AG09309 (cell line): Measurements from ENCODE around the gene CLDN5.

ENCODE experiments used
- DNase-seq: peaks from one replicate; pipeline ENCODE4 v3.0.0-alpha.2; 2010; ENCODE audit warnings: low read depth
- H3K4me3 ChIP-seq: 2 replicates; pipeline ENCODE4 v1.5.1; 2011; ENCODE audit warnings: mild to moderate bottlenecking, low read depth, low read length, moderate library complexity; ENCODE audit not compliant: control insufficient read depth
- CTCF ChIP-seq: IDR thresholded peaks from 2 replicates; pipeline ENCODE4 v1.5.1; 2011; ENCODE audit warnings: mild to moderate bottlenecking, low read depth, low read length, inconsistent platforms; ENCODE audit not compliant: insufficient read depth, control insufficient read depth; ENCODE audit errors: missing control alignments

Gene CLDN5

GRCh38 chr22:19507534-19507861 lies 16.7 kb downstream of the CLDN5 start:
- DNase-seq: no peak
- TF ChIP-seq CTCF: no peak
- H3K4me3 ChIP-seq: no peak overlapping the region

- no peak for DNase-seq
- TF ChIP-seq CTCF: no peak
- H3K4me3 ChIP-seq: no peak overlapping the region
These were observed 18.0 kb downstream of the CLDN5 start for GRCh38 chr22:19506212-19506611.

- no peak overlapping the region for H3K4me3 ChIP-seq
- no peak for TF ChIP-seq CTCF
- DNase-seq: no peak
These were observed 18.5 kb downstream of the CLDN5 start for GRCh38 chr22:19505735-19506126.

GRCh38 chr22:19504900-19505734 lies 19.1 kb downstream of the CLDN5 start:
- no peak for TF ChIP-seq CTCF
- no peak overlapping the region for H3K4me3 ChIP-seq
- DNase-seq: no peak

- no peak overlapping the region for H3K4me3 ChIP-seq
- TF ChIP-seq CTCF: no peak
- DNase-seq: no peak
These were observed 20.3 kb downstream of the CLDN5 start for GRCh38 chr22:19503869-19504268.

GRCh38 chr22:19503367-19503766 lies 20.8 kb downstream of the CLDN5 start:
- no peak for TF ChIP-seq CTCF
- H3K4me3 ChIP-seq: no peak overlapping the region
- DNase-seq: no peak
